ENCODE results near the gene SBF2. TPM values are rescaled to one million over a fixed set of nuclear protein-coding genes. Genes with fewer than 3 reads are reported as not detected.

The SBF2 gene
- total and polyA plus RNA-seq, 9 of the 15 experiments (the other 6 are each of a cell fraction or from before 2014, with no cell fraction given): 0.80 to 9.5 (median 5.0) TPM

GRCh38 chr11:9862981-9863380, 431.0 kb downstream of the SBF2 start:
- Histone ChIP-seq H3K4me3 (no peak overlapping the region), H3K9me1 (ENCODE audit: control insufficient read depth, insufficient read depth, low read length) (no peaks in the 10 kb centered on the region), H3K36me3 (ENCODE audit: control insufficient read depth, insufficient read depth, low read length) (no peaks in the 10 kb centered on the region), H3K4me2 (ENCODE audit: insufficient read depth, low read length) (no peak overlapping the region), H4K20me1 (replicated peaks; ENCODE audit: control insufficient read depth, insufficient read depth, low read length) (no peaks in the 10 kb centered on the region), H3K9ac (ENCODE audit: insufficient read depth in 1 of 2, low read depth in 2 of 2, low read length in 2 of 2) (no peak overlapping the region), H3K79me2 (ENCODE audit: control insufficient read depth, insufficient read depth, low read length) (no peaks in the 10 kb centered on the region), H3K27ac (ENCODE audit: extremely low read depth, low read depth, low read length) (no peak overlapping the region), H3K4me1 (replicated peaks in 1 of 2; ENCODE audit: control insufficient read depth in 2 of 2, insufficient read depth in 2 of 2, low read length in 2 of 2) (no peaks in the 10 kb centered on the region; a peak in 1 of 5 replicates), H2AFZ (ENCODE audit: low read depth, low read length) (no peak overlapping the region), H3K9me3 (replicated peaks; ENCODE audit: control insufficient read depth, insufficient read depth, low read depth, low read length) (no peaks in the 10 kb centered on the region), H3K27me3 (ENCODE audit: control insufficient read depth in 2 of 2, insufficient read depth in 2 of 2, low read length in 2 of 2) (no peaks in the 10 kb centered on the region)
- intact Hi-C loops (cut with micrococcal nuclease): loop anchor here (1.0 to 5.0 kb wide), 6 partner anchors 105 to 504 kb away; partner anchors contain the start of gene ADM
- no peak for FAIRE-seq
- ATAC-seq: no peak
- CTCF ChIA-PET (ENCODE audit: low intra/inter-chr PET ratio): interaction anchor here (0.7 to 2.5 kb wide), 3 partner anchors 11 to 460 kb away, joined by 3 to 16 read pairs (median 9); no protein-coding TSS in a partner anchor
- no peak for DNase-seq (ENCODE audit: extremely low read depth in 1 of 4, low spot score in 3 of 4)
- no TSS peak for BruUV-seq (replicated peaks)
- POLR2A ChIA-PET: interaction anchor here (1.0 kb wide), 1 partner anchor 48 kb away, joined by 4 read pairs; no protein-coding TSS in a partner anchor
- in situ Hi-C loops (cut with MboI): loop anchor here (10.0 to 25.0 kb wide), 2 partner anchors 112 to 449 kb away; partner anchors contain the start of gene ADM
- TF ChIP-seq HDAC2 (IDR thresholded peaks at IDR 0.05): no peak
- TF ChIP-seq NR2F6 (CRISPR knock-in tag; IDR thresholded peaks at IDR 0.05): no peak
- TF ChIP-seq CC2D1A (IDR thresholded peaks at IDR 0.05): no peak
- no peak for TF ChIP-seq TAF9B (IDR thresholded peaks at IDR 0.05; ENCODE audit: partially characterized antibody)
- no peak for TF ChIP-seq LEF1 (IDR thresholded peaks at IDR 0.05)
- TF ChIP-seq RBM17 (IDR thresholded peaks at IDR 0.05; ENCODE audit: borderline replicate concordance, low read depth, low read length): no peak
- no peak for TF ChIP-seq THRB (CRISPR knock-in tag; conservative IDR thresholded peaks at IDR 0.05)
- no peak for TF ChIP-seq CEBPZ (IDR thresholded peaks at IDR 0.05; ENCODE audit: borderline replicate concordance, low read depth, low read length)
- TF ChIP-seq PRPF4 (IDR thresholded peaks at IDR 0.05; ENCODE audit: insufficient read depth, low read depth, low read length, poor library complexity, severe bottlenecking): no peak
- no peak for TF ChIP-seq NFIX (CRISPR knock-in tag; IDR thresholded peaks at IDR 0.05; ENCODE audit: low read depth)
- 13% methylated on average over 2 of the region's 2 CpGs for WGBS (ENCODE audit: insufficient coverage, low coverage, missing lambda C conversion rate)
